OCI-LY7 (cell line): ENCODE measurements around the gene TLNRD1. TPM values are rescaled to one million over a fixed set of nuclear protein-coding genes. Genes with fewer than 3 reads are reported as not detected.

Experiments
- BruUV-seq: library from RNA; stranded (reverse); fragments of 400-500 nt; replicated peaks from 2 replicates; lab custom pipeline; 2021; lab: Mats Ljungman, UMichigan
- CTCF ChIA-PET: fragments of 300-600 bp; sonication (Branson Sonifier 250); formaldehyde crosslinking; loops from one replicate; lab custom pipeline; 2022; ENCODE audit warnings: antibody characterized with exemption; ENCODE audit not compliant: unreplicated experiment; lab: Charles Lee
- POLR2A ChIA-PET: fragments of 300-600 bp; sonication (Branson Sonifier 250); formaldehyde crosslinking; loops from one replicate; lab custom pipeline; 2022; ENCODE audit warnings: antibody characterized with exemption; lab: Charles Lee
- DNase-seq: peaks from one replicate; pipeline ENCODE4 v3.0.0-alpha.2; 2015; ENCODE audit warnings: low spot score
- H2AFZ ChIP-seq: fragments of 200-600 bp; sonication (generic), shearing (Covaris generic); 2 replicates; pipeline ENCODE4 v1.6.1; 2014; ENCODE audit warnings: mild to moderate bottlenecking, antibody characterized with exemption, low read length, moderate library complexity
- H3K27ac ChIP-seq: fragments of 200-600 bp; sonication (generic); 2 replicates; pipeline ENCODE4 v1.5.1; 2014; ENCODE audit warnings: mixed run types, low read depth, mild to moderate bottlenecking, moderate library complexity, low read length, inconsistent platforms; ENCODE audit not compliant: poor library complexity, severe bottlenecking
- H3K36me3 ChIP-seq: fragments of 200-600 bp; sonication (generic); 2 replicates; pipeline ENCODE4 v1.6.1; 2014; ENCODE audit warnings: mild to moderate bottlenecking, antibody characterized with exemption, low read length, moderate library complexity, mixed read lengths; ENCODE audit not compliant: insufficient read depth
- H3K4me1 ChIP-seq: fragments of 200-600 bp; sonication (generic); 2 replicates; pipeline ENCODE4 v1.5.1; 2014; ENCODE audit warnings: mild to moderate bottlenecking, low read length; ENCODE audit not compliant: insufficient read depth, poor library complexity, severe bottlenecking
- H3K4me2 ChIP-seq: fragments of 200-600 bp; sonication (generic); 2 replicates; pipeline ENCODE4 v1.6.1; 2014; ENCODE audit warnings: mild to moderate bottlenecking, low read length
- H3K4me3 ChIP-seq: fragments of 200-600 bp; sonication (generic); 2 replicates; pipeline ENCODE4 v1.5.1; 2014; ENCODE audit warnings: mild to moderate bottlenecking, low read depth, low read length; ENCODE audit not compliant: poor library complexity, severe bottlenecking
- H3K79me2 ChIP-seq: fragments of 200-600 bp; sonication (generic); 2 replicates; pipeline ENCODE4 v1.6.1; 2016; ENCODE audit warnings: low read depth, mild to moderate bottlenecking, low read length, moderate library complexity, mixed read lengths; ENCODE audit not compliant: insufficient read depth
- H3K9me2 ChIP-seq: fragments of 200-600 bp; sonication (generic); 2 replicates; pipeline ENCODE4 v1.6.1; 2016; ENCODE audit warnings: mild to moderate bottlenecking, low read length, mixed read lengths; ENCODE audit not compliant: insufficient read depth
- H3K9me3 ChIP-seq: fragments of 200-600 bp; sonication (generic); 2 replicates; pipeline ENCODE4 v1.6.1; 2014; ENCODE audit warnings: mild to moderate bottlenecking, mixed run types, low read length, mixed read lengths
- H4K20me1 ChIP-seq: fragments of 200-600 bp; sonication (generic); 2 replicates; pipeline ENCODE4 v1.6.1; 2014; ENCODE audit warnings: mild to moderate bottlenecking, antibody characterized with exemption, low read length, moderate library complexity, mixed read lengths; ENCODE audit not compliant: insufficient read depth
- EZH2phosphoT487 ChIP-seq: fragments of 200-600 bp; sonication (generic); IDR thresholded peaks from 2 replicates; pipeline ENCODE4 v1.6.1; 2018; ENCODE audit warnings: low read depth, borderline replicate concordance, mild to moderate bottlenecking, mixed run types, antibody characterized with exemption, low read length, moderate library complexity, mixed read lengths
- intact Hi-C: fragments of 100-400 bp; cut with micrococcal nuclease; formaldehyde crosslinking; loops from one replicate; pipeline ENCODE4 v1.10.0; 2022; ENCODE audit not compliant: unreplicated experiment
- total RNA-seq, 2 experiments: library from RNA; depleted of rRNA in 1 of 2; stranded (reverse); fragments of >200 nt in 1 of 2; shearing (Covaris generic) in 1 of 2; gene quantifications; 2 replicates each; pipeline ENCODE4 v1.2.3, GENCODE V29; 2014 to 2022
- TF ChIP-seq, protein P1 (sequence below): fragments of 200-600 bp; sonication (generic); conservative IDR thresholded peaks from 2 replicates; pipeline ENCODE4 v1.5.1; 2014; ENCODE audit warnings: mild to moderate bottlenecking, antibody characterized with exemption, low read length, moderate library complexity, mixed read lengths

TLNRD1 gene
- total RNA-seq, 2 experiments from 2014 or later: 17.4 to 19.9 TPM

DNA sequence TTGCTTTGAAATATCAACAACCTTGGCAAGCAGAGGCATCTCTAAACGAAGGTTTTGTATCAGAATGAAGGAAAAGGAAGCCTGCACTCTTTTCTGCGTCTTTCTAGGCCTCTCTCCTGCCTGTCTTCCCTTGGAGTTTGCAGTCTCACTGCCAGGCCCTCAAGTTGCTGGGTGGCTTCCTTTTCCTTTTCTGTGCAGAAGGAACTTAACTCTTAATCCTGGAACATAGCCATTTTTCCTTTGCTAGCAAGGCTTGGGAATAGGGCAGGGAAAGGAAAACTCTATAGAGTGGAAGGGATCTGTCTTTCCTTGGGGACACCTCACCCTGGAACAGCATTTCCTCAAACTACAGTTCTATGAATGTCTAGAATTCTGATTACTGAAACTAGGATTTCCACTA lies 32.8 kb downstream of the TLNRD1 start:
- Histone ChIP-seq H3K4me3 (no peak overlapping the region), H2AFZ (no peak overlapping the region), H3K9me2 (no peaks in the 10 kb centered on the region), H3K27ac (no peak overlapping the region), H4K20me1 (no peaks in the 10 kb centered on the region), H3K36me3 (no peaks in the 10 kb centered on the region), H3K9me3 (no peaks in the 10 kb centered on the region), H3K4me2 (no peak overlapping the region), H3K79me2 (no peaks in the 10 kb centered on the region), H3K4me1 (peaks cover 6% of the 10 kb centered on the region)
- TF ChIP-seq EZH2phosphoT487: no peak
- TF ChIP-seq, protein P1, sequence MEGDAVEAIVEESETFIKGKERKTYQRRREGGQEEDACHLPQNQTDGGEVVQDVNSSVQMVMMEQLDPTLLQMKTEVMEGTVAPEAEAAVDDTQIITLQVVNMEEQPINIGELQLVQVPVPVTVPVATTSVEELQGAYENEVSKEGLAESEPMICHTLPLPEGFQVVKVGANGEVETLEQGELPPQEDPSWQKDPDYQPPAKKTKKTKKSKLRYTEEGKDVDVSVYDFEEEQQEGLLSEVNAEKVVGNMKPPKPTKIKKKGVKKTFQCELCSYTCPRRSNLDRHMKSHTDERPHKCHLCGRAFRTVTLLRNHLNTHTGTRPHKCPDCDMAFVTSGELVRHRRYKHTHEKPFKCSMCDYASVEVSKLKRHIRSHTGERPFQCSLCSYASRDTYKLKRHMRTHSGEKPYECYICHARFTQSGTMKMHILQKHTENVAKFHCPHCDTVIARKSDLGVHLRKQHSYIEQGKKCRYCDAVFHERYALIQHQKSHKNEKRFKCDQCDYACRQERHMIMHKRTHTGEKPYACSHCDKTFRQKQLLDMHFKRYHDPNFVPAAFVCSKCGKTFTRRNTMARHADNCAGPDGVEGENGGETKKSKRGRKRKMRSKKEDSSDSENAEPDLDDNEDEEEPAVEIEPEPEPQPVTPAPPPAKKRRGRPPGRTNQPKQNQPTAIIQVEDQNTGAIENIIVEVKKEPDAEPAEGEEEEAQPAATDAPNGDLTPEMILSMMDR: no peak
- ChIA-PET POLR2A (no interaction called here), CTCF (no interaction called here)
- intact Hi-C loops: no loop called here
- BruUV-seq: no TSS peak
- no peak for DNase-seq

GRCh38 chr15:81037952-81038743 lies 37.4 kb downstream of the TLNRD1 start:
- H4K20me1 ChIP-seq: no peaks in the 10 kb centered on the region
- H3K4me3 ChIP-seq: no peak overlapping the region
- no peak overlapping the region for H3K4me2 ChIP-seq
- H3K27ac ChIP-seq: no peak overlapping the region
- no peaks in the 10 kb centered on the region for H3K9me3 ChIP-seq
- ChIA-PET POLR2A (no interaction called here), CTCF (no interaction called here)
- intact Hi-C loops: no loop called here
- H2AFZ ChIP-seq: no peak overlapping the region
- no peaks in the 10 kb centered on the region for H3K9me2 ChIP-seq
- TF ChIP-seq EZH2phosphoT487: no peak
- BruUV-seq: no TSS peak
- no peaks in the 10 kb centered on the region for H3K36me3 ChIP-seq
- no peak for DNase-seq
- H3K4me1 ChIP-seq: no peaks in the 10 kb centered on the region
- H3K79me2 ChIP-seq: no peaks in the 10 kb centered on the region

DNA sequence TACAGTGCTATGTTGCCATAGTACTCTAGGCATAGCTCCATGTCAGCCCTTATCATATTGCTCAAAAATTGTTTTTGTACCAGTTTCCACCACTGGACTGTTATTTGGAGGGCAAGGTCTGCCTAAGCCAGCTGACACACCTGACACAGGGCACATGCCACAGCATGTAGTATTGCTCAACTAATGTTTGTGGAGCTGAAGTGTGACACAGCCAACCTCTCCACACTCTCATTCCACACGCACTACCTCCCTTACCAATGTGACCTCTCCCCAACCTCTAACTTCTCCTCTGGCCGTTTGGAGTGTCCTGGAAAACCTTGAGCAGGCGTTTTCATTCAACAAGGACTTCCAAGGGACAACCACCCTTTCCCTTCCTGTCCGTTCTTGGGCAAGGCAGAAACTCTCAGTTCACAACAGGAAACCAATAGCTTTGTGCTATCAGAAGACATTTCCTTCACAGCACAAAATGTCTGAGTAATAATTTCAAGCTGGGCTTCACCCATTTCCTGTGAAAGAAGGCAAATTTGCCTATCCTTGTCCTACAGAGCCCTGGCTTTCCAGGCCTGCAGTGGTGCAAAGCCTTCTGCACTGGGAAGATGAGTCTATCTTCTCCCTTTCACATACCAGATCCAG lies 38.4 kb downstream of the TLNRD1 start:
- Histone ChIP-seq H3K9me2 (no peaks in the 10 kb centered on the region), H3K4me2 (no peak overlapping the region), H3K36me3 (no peaks in the 10 kb centered on the region), H4K20me1 (no peaks in the 10 kb centered on the region), H2AFZ (no peak overlapping the region), H3K4me1 (no peaks in the 10 kb centered on the region), H3K9me3 (no peaks in the 10 kb centered on the region), H3K27ac (no peak overlapping the region), H3K79me2 (no peaks in the 10 kb centered on the region), H3K4me3 (no peak overlapping the region)
- TF ChIP-seq, protein P1: no peak
- no peak for TF ChIP-seq EZH2phosphoT487
- CTCF ChIA-PET: no interaction called here
- POLR2A ChIA-PET: no interaction called here
- BruUV-seq: no TSS peak
- intact Hi-C loops: no loop called here
- DNase-seq: no peak
